GM12875 (cell line): ENCODE results near the gene AWAT1.
"Not testable (repeated sequence)": the region's sequence is repeated elsewhere in the genome, so short reads cannot be mapped to it uniquely, and the experiment has no call there.

Source experiments
- H3K4me3 ChIP-seq: one replicate; pipeline ENCODE4 v1.5.1; 2011; ENCODE audit warnings: low read depth, low read length, control low read depth
- TF ChIP-seq, protein P1 (sequence below): IDR thresholded peaks from 2 replicates; pipeline ENCODE4 v1.5.1; 2011; ENCODE audit warnings: low read depth, mild to moderate bottlenecking, control low read depth, inconsistent platforms, low read length, moderate library complexity, borderline replicate concordance; ENCODE audit not compliant: insufficient read depth

Gene AWAT1

DNA sequence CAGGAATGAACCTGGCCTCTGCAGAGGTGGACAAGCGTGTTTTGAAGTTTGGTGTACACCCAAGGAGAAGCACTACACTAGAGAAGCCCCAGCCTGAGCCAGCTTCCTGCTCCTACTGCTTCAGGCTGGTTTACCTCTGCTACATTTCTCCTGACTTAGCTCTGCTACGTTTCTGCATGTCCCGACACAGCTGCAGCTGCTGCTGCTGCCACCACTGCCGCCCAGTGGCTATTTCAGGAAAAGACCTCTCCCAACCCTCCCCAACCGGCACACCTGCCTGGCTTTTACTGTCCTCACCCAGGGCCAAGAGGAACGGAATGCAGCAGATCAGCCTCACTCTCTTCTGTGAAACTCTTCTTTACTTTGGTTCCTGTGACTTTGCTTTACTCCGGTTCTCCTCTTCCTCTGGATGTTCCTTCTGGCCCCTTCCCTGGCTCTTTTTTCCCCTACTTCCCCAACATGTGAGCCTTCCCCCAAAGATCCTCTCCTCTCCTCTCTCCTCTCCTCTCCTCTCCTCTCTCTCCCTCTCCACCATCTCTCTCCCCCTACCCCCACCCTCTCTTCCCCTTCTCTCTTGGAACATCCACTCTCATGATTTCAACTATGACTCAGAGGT lies 28.6 kb downstream of the AWAT1 start:
- TF ChIP-seq, protein P1, sequence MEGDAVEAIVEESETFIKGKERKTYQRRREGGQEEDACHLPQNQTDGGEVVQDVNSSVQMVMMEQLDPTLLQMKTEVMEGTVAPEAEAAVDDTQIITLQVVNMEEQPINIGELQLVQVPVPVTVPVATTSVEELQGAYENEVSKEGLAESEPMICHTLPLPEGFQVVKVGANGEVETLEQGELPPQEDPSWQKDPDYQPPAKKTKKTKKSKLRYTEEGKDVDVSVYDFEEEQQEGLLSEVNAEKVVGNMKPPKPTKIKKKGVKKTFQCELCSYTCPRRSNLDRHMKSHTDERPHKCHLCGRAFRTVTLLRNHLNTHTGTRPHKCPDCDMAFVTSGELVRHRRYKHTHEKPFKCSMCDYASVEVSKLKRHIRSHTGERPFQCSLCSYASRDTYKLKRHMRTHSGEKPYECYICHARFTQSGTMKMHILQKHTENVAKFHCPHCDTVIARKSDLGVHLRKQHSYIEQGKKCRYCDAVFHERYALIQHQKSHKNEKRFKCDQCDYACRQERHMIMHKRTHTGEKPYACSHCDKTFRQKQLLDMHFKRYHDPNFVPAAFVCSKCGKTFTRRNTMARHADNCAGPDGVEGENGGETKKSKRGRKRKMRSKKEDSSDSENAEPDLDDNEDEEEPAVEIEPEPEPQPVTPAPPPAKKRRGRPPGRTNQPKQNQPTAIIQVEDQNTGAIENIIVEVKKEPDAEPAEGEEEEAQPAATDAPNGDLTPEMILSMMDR: peak; percentile 63
- no peak overlapping the region for H3K4me3 ChIP-seq

DNA sequence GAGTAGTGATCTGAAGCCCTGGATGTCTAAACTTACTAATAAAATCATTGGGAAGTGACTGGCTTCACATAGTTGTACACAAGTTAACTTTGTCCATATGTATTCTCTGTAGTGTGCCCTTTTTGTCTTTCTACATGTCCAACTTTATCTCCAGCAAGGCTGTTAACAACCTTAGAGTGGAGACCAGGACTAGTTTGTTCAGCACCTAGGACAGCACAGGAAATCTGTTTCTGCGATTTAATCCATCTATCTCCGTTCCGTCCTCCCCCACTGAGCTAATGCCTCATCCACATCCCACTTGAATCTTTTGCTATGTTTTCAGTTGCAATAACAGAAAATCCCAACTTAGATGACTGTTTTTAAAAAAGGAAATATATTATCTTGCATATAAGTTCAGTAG lies 30.3 kb downstream of the AWAT1 start:
- H3K4me3 ChIP-seq: no peak overlapping the region
- TF ChIP-seq, protein P1: no peak

DNA sequence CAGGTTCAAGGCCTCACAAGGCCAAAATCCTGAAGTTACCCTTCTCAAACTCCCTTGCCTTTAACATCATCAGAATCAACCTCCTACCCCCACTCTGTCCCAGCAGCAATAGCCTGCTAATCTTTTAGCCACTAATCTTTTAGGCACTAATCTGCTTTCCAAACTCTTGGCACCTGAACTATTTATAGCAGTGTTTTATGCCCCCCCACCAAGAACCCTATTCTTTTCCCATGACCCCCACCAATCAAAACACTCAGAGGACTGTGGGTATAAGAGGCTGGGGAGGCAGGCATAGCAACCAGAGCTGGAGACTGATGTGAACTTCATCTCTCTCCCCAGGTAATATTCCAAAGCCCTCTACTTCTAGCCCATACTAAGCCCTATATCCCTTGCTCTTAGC lies 33.6 kb downstream of the AWAT1 start, which contains the start of gene ARR3:
ARR3 (plus strand) TSS at position 301 of the 400 bp plus-strand sequence. CDS start 1,052 bp downstream, outside the sequence.
- TF ChIP-seq, protein P1: no peak
- no peak within 1 kb of the TSS for H3K4me3 ChIP-seq

DNA sequence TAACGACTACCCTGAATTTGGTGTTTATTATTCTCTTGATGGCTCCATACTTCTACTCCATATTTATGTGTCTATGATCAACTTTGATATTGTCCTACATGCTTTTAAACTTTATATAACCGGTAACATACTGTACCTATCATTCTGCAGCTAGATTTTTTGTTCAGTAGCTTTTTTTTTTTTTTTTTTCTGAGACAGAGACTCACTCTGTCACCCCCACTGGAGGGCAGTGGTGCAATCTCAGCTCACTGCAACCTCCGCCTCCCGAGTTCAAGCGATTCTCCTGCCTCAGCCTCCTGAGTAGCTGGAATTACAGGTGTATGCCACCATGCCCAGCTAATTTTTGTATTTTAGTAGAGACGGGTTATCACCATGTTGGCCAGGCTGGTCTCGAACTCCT lies 39.6 kb downstream of the AWAT1 start:
- H3K4me3 ChIP-seq: not testable (repeated sequence)

DNA sequence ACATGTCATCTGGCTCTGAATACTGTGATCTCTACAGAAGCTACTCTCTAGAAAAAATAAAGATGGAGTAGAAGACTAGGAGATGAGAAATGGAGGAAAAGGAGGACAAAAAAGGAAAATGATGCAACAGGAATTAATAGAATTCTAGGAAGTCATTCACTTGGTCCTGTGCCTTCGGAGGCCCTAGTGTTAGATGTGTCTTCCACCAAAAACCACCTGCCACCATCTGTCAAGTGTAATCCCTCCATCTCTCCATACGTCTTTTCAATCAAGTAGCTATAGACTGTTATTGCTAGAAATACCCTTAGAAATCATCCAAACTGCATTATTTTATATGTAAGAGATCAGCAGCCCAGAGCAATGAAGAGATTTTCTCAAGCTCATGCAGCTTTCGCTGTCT lies 44.6 kb downstream of the AWAT1 start:
- TF ChIP-seq, protein P1: no peak

DNA sequence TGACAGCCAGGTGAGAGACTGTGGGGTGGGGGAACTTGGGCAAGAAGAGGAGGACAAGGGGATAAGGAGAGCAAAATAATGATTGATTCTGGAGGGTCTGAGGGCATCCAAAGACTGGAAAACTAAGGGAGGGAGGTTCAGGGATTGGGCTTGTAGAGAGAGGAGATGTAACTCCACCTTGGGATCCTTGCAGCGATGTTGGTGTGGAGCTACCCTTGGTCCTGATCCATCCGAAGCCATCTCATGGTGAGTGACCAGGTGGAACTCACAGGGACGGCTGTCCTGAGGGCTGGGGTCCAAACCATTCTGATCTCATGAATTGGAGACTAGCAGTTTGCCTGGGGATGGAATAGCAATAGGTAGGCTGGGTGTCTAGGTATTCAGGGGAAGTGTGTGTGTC lies 46.1 kb downstream of the AWAT1 start:
- TF ChIP-seq, protein P1: no peak
- H3K4me3 ChIP-seq: no peak overlapping the region

More for the DNA sequence above, 44.6 kb downstream of the AWAT1 start:
- no peak overlapping the region for H3K4me3 ChIP-seq

DNA sequence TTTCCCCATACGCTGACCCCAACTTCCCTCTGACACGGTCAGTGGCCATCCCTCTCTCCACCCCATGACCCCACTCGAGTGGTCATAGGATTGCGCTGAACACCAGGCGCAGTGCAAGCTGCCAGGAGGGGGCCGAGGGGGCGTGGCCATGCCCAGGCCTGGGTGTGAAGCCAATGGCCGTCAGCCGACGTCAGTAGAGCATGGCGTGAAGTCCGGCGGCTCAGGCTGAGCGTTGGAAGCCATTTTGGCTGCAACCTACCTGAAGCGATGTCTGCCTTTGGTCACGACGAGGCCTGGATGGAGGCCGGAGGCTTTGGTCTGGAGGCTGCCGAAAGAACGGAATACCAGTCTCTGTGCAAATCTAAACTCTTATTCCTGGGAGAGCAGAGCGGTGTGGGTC lies 47.5 kb downstream of the AWAT1 start, which contains the start of gene RAB41:
RAB41 (plus strand) TSS at position 222 of the 400 bp plus-strand sequence; CDS start at position 268, 46 bp downstream.
- TF ChIP-seq, protein P1: no peak
- no peak within 1 kb of the TSS for H3K4me3 ChIP-seq
